ENCODE measurements around the gene PPP1R16B. TPM values are rescaled to one million over a fixed set of nuclear protein-coding genes. Genes with fewer than 3 reads are reported as not detected.

PPP1R16B gene
- total and polyA plus RNA-seq, 2 of the 8 experiments (the other 6 are each of a cell fraction or from before 2014, with no cell fraction given) = 2.6 to 8.9 TPM

DNA sequence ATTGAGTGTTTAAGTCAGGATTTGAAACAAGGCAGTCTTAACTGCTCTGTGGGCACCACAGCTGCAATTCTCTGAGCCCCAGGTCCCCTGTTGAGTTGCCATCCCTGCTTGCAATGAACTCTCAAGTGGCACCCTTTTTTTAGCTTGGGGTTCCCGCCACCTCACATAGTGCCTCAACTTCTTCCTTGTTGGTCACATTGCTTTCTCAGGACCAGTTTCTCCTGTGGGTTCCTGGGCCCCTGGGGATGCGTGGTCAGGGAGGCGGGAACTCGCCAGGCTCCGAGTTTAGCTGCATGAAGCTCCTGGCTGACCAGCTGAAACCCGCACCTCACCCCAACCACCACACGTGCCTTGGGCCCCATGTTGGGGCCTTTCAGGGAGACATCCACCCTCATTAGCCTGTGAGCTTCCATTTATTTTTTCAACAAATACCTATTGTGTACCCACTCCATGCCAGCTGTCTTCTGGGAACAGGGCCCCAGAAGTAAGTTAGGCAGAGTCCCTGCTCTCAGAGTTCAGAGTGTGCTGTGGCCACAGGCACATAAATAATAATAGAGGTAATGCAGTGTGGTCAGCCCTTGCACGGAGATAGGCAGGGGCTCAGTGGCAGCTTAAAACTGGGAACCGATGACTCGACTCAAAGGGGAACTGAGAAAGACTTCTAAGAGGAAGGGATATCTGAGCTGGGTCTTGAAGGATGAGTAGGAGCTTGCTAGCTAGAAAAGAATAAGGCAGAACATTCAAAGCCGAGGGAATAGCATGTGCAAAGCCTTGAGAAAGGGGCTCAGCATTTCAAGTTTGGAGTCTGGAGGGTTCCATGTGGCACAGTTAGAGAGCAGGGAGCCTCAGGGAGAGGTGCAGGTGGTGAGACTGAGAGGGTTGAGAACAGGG, 86.8 kb downstream of the PPP1R16B start:
- TF ChIP-seq TBP (IDR thresholded peaks at IDR 0.05; ENCODE audit: low read depth, low read length) (no peak), SUZ12 (IDR thresholded peaks at IDR 0.05; ENCODE audit: low read length) (no peak)
- TF ChIP-seq, protein P1, sequence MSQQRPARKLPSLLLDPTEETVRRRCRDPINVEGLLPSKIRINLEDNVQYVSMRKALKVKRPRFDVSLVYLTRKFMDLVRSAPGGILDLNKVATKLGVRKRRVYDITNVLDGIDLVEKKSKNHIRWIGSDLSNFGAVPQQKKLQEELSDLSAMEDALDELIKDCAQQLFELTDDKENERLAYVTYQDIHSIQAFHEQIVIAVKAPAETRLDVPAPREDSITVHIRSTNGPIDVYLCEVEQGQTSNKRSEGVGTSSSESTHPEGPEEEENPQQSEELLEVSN (IDR thresholded peaks at IDR 0.05) = peak; percentile 42
- H3K4ac ChIP-seq (replicated peaks; ENCODE audit: insufficient read length, low read depth, low read length) = no peak overlapping the region
- H3K14ac ChIP-seq (ENCODE audit: insufficient read length) = no peak overlapping the region
- H4K8ac ChIP-seq (ENCODE audit: extremely low read depth, insufficient read depth, low read length) = no peak overlapping the region
- H3K9me3 ChIP-seq (ENCODE audit: insufficient read depth in 2 of 2, low read depth in 1 of 2, low read length in 1 of 2) = no peaks in the 10 kb centered on the region
- H3K56ac ChIP-seq (replicated peaks; ENCODE audit: insufficient read length, low read depth, low read length) = no peak overlapping the region
- peaks cover 3 to 10% (median 4%) of the 10 kb centered on the region in 4 experiments; a peak in 4 of 7 replicates for H3K4me1 ChIP-seq (replicated peaks in 1 of 4; ENCODE audit: control insufficient read depth in 3 of 4, insufficient read depth in 4 of 4, low read length in 3 of 4)
- no peak overlapping the region for H2AFZ ChIP-seq (ENCODE audit: low read length)
- H3K27ac ChIP-seq (ENCODE audit: low read depth, low read length) = no peak overlapping the region
- H2BK15ac ChIP-seq (ENCODE audit: low read length) = no peak overlapping the region
- no peak overlapping the region for H2BK120ac ChIP-seq (replicated peaks; ENCODE audit: low read depth, low read length)
- no peaks in the 10 kb centered on the region; the same call in 1 of the 2 replicates for H3K23me2 ChIP-seq (ENCODE audit: low read depth, low read length)
- H2BK20ac ChIP-seq (ENCODE audit: low read length) = no peak overlapping the region
- H3K18ac ChIP-seq (ENCODE audit: extremely low read depth, low read length) = no peak overlapping the region
- no peak overlapping the region for H3K23ac ChIP-seq (ENCODE audit: insufficient read length)
- no peak overlapping the region for H3K4me3 ChIP-seq (ENCODE audit: extremely low read depth in 1 of 4, insufficient read depth in 2 of 4, low read depth in 3 of 4, low read length in 4 of 4)
- H3K27me3 ChIP-seq (replicated peaks in 1 of 4; ENCODE audit: control insufficient read depth in 3 of 4, extremely low read depth in 1 of 4, insufficient read depth in 3 of 4, low read length in 3 of 4) = no peaks in the 10 kb centered on the region; a peak in 1 of 7 replicates
- H3K79me2 ChIP-seq (ENCODE audit: control insufficient read depth in 1 of 2, insufficient read depth in 2 of 2, low read length in 2 of 2) = no peaks in the 10 kb centered on the region
- POLR2A ChIA-PET (ENCODE audit: partially characterized antibody) = interaction anchor here (0.8 to 1.9 kb wide), 6 partner anchors 9 to 140 kb away, joined by 3 to 5 read pairs (median 3); no protein-coding TSS in a partner anchor
- CTCF ChIA-PET (ENCODE audit: partially characterized antibody) = interaction anchor here (0.7 to 5.7 kb wide), 34 partner anchors 7 to 249 kb away, joined by 3 to 79 read pairs (median 4); partner anchors contain the start of genes ACTR5, FAM83D and PPP1R16B
- no peaks in the 10 kb centered on the region for H3K36me3 ChIP-seq (ENCODE audit: control insufficient read depth in 2 of 4, insufficient read depth in 4 of 4, low read length in 3 of 4)
- no peak overlapping the region for H3K4me2 ChIP-seq (ENCODE audit: insufficient read depth in 1 of 2, low read depth in 2 of 2, low read length in 2 of 2)
- H3K79me1 ChIP-seq (ENCODE audit: low read depth, low read length) = no peaks in the 10 kb centered on the region; the same call in 1 of the 2 replicates
- WGBS, 2 experiments (ENCODE audit: extremely low coverage in 1 of 2, insufficient coverage in 1 of 2, insufficient read length in 1 of 2, insufficient replicate concordance in 2 of 2, low coverage in 1 of 2, low lambda C conversion rate in 2 of 2, missing lambda C conversion rate in 1 of 2) = 90% methylated on average over 11 of the region's 11 CpGs; no CpG with 5 or more reads in 1 of the 2 experiments
- no peak overlapping the region for H2AK5ac ChIP-seq (ENCODE audit: low read depth, low read length)
- H4K91ac ChIP-seq (replicated peaks; ENCODE audit: insufficient read length, low read length) = no peak overlapping the region
- no peak overlapping the region for H2BK5ac ChIP-seq (ENCODE audit: low read depth, low read length)
- no peak overlapping the region for H4K5ac ChIP-seq (ENCODE audit: insufficient read length, low read depth, low read length)
- no peak for FAIRE-seq
- no peak for DNase-seq (ENCODE audit: low read depth in 1 of 2, low spot score in 2 of 2)
- H2BK12ac ChIP-seq (ENCODE audit: low read depth, low read length) = 0 out of 2 replicates have a peak overlapping the region, but pooled peaks have one; percentile 50
- H4K20me1 ChIP-seq (replicated peaks in 1 of 2; ENCODE audit: control insufficient read depth in 1 of 2, insufficient read depth in 2 of 2, low read length in 2 of 2) = peaks cover 0 to 2% of the 10 kb centered on the region in 2 experiments
- no peak overlapping the region for H3K9ac ChIP-seq (replicated peaks in 1 of 4; ENCODE audit: extremely low read depth in 1 of 4, low read depth in 3 of 4, low read length in 3 of 4)
